Measurements from ENCODE around the gene MT3.

Gene MT3

GRCh38 chr16:56589141-56590039 is at the start of gene MT3:
Gene MT3, plus strand, starts transcription at chr16:56589528. Its CDS starts 63 bp downstream, at chr16:56589591.
- DNase-seq: peak; percentile 73

- DNase-seq: no peak
Observed at GRCh38 chr16:56539656-56540055, 49.7 kb upstream of the MT3 start.

- no peak for DNase-seq
Observed at GRCh38 chr16:56542039-56542438, 47.3 kb upstream of the MT3 start.

GRCh38 chr16:56547120-56547948 is 42.0 kb upstream of the MT3 start:
- DNase-seq: no peak

- no peak for DNase-seq
Observed at GRCh38 chr16:56547949-56548567, 41.3 kb upstream of the MT3 start.

- no peak for DNase-seq
Observed at GRCh38 chr16:56549161-56549560, 40.2 kb upstream of the MT3 start.

- DNase-seq: no peak
Observed at GRCh38 chr16:56549744-56550385, 39.5 kb upstream of the MT3 start.

GRCh38 chr16:56551796-56552738 is 37.3 kb upstream of the MT3 start:
- no peak for DNase-seq

- DNase-seq: no peak
Observed at GRCh38 chr16:56554441-56554840, 34.9 kb upstream of the MT3 start.

GRCh38 chr16:56558024-56558747 is 31.1 kb upstream of the MT3 start:
- peak; percentile 72 for DNase-seq

GRCh38 chr16:56559109-56559508 is 30.2 kb upstream of the MT3 start:
- no peak for DNase-seq

GRCh38 chr16:56560447-56560846 is 28.9 kb upstream of the MT3 start:
- DNase-seq: no peak

- no peak for DNase-seq
Observed at GRCh38 chr16:56561126-56561525, 28.2 kb upstream of the MT3 start.

GRCh38 chr16:56564793-56565477 is 24.4 kb upstream of the MT3 start, which contains the start of gene MT4:
Gene MT4, plus strand, starts transcription at chr16:56565073. Its CDS starts 56 bp downstream, at chr16:56565129.
- no peak for DNase-seq

- no peak for DNase-seq
Observed at GRCh38 chr16:56569971-56570370, 19.4 kb upstream of the MT3 start.

GRCh38 chr16:56571525-56571924 is 17.8 kb upstream of the MT3 start:
- DNase-seq: no peak

- DNase-seq: no peak
Observed at GRCh38 chr16:56574625-56575024, 14.7 kb upstream of the MT3 start.

- peak; percentile 57 for DNase-seq
Observed at GRCh38 chr16:56576585-56577299, 12.6 kb upstream of the MT3 start.

GRCh38 chr16:56577300-56577625 is 12.1 kb upstream of the MT3 start:
- DNase-seq: no peak
